Erythroblast (primary cell): ENCODE measurements around the gene INSM2.

Experiments
- GATA1 ChIP-seq: IDR thresholded peaks from 2 replicates; pipeline ENCODE4 v1.6.1; 2011; ENCODE audit warnings: low read depth, mild to moderate bottlenecking, control low read depth, low read length, moderate library complexity
- POLR2A ChIP-seq: IDR thresholded peaks from 2 replicates; pipeline ENCODE4 v1.6.1; 2011; ENCODE audit warnings: mild to moderate bottlenecking, low read length

DNA sequence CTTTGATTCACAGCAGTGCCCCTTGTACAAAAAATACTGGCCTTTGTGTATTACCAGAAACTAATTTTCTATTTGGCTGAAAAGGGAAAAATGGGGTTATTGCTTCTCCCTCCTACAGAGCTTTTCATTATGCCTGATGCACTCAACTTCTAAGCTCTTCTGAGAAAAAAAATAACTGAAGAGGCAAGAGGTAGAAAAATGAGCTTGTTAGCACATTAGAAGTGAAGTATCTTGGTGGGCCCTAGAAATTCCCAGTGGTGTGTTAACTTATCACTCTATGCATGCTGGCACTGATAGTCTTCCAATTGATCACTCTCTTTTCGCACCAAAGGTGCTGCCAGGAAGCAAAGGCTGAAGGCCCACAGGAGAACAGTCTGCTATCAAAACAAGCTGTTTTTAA, 17.1 kb downstream of the INSM2 start:
- TF ChIP-seq POLR2A (no peak), GATA1 (no peak)
